PC-3 (cell line): Measurements from ENCODE around the gene MAP3K5. TPM values are rescaled to one million over a fixed set of nuclear protein-coding genes. Genes with fewer than 3 reads are reported as not detected.
A peak's percentile ranks its signal among the peaks of the same experiment; 100 is the strongest.

Experiments
- ATAC-seq: fragments of 200-7000 bp; cut with Tn5 transposase; 2 replicates; pipeline ENCODE4 v1.9.1; 2020; ENCODE audit warnings: mild to moderate bottlenecking, moderate library complexity
- BruUV-seq: library from RNA; stranded (reverse); fragments of 400-500 nt; replicated peaks from 2 replicates; lab custom pipeline; 2021; lab: Mats Ljungman, UMichigan
- CTCF ChIA-PET: fragments of 300-600 bp; sonication (Branson Sonifier 250); formaldehyde crosslinking; loops from one replicate; lab custom pipeline; 2022; ENCODE audit warnings: antibody characterized with exemption; lab: Charles Lee
- POLR2A ChIA-PET: fragments of 300-600 bp; sonication (Branson Sonifier 250); formaldehyde crosslinking; loops from one replicate; lab custom pipeline; 2022; ENCODE audit warnings: antibody characterized with exemption; ENCODE audit not compliant: unreplicated experiment; lab: Charles Lee
- DNase-seq: peaks from one replicate; pipeline ENCODE4 v3.0.0-alpha.2; 2015
- H2AFZ ChIP-seq: fragments of 300-600 bp; sonication (generic); 2 replicates; pipeline ENCODE4 v1.6.0; 2016; ENCODE audit warnings: antibody characterized with exemption, low read length
- H3F3A ChIP-seq: fragments of 300-600 bp; sonication (generic); one replicate; pipeline ENCODE4 v1.6.0; 2017; ENCODE audit warnings: antibody characterized with exemption, low read length, control low read depth, mild to moderate bottlenecking; ENCODE audit not compliant: unreplicated experiment
- H3K27ac ChIP-seq: fragments of 300-600 bp; sonication (generic); 2 replicates; pipeline ENCODE4 v1.5.1; 2016; ENCODE audit warnings: mild to moderate bottlenecking, low read length
- H3K27me3 ChIP-seq: fragments of 300-600 bp; sonication (generic); 2 replicates; pipeline ENCODE4 v1.6.1; 2016; ENCODE audit warnings: low read length, mixed read lengths
- H3K36me3 ChIP-seq: fragments of 300-600 bp; sonication (generic); 2 replicates; pipeline ENCODE4 v1.6.1; 2016; ENCODE audit warnings: low read depth, mixed run types, low read length, mixed read lengths
- H3K4me1 ChIP-seq: fragments of 300-600 bp; sonication (generic); 2 replicates; pipeline ENCODE4 v1.5.1; 2016; ENCODE audit warnings: low read length; ENCODE audit not compliant: insufficient read depth
- H3K4me2 ChIP-seq: fragments of 300-600 bp; sonication (generic); 2 replicates; pipeline ENCODE4 v1.6.0; 2016; ENCODE audit warnings: low read length
- H3K4me3 ChIP-seq: fragments of 300-600 bp; sonication (generic); 2 replicates; pipeline ENCODE4 v1.5.1; 2016; ENCODE audit warnings: mild to moderate bottlenecking, low read length, mixed read lengths
- H3K79me2 ChIP-seq: fragments of 300-600 bp; sonication (generic); 2 replicates; pipeline ENCODE4 v1.6.1; 2017; ENCODE audit warnings: low read length, mixed read lengths
- H3K9ac ChIP-seq: fragments of 300-600 bp; sonication (generic); 2 replicates; pipeline ENCODE4 v1.6.0; 2016; ENCODE audit warnings: mild to moderate bottlenecking, low read length
- H3K9me2 ChIP-seq: fragments of 300-600 bp; sonication (generic); replicated peaks from 2 replicates; pipeline ENCODE4 v1.6.1; 2016; ENCODE audit warnings: mixed run types, low read length, mixed read lengths
- H3K9me3 ChIP-seq: fragments of 300-600 bp; sonication (generic); 2 replicates; pipeline ENCODE4 v1.6.1; 2016; ENCODE audit warnings: low read length, mixed read lengths
- H4K20me1 ChIP-seq: fragments of 300-600 bp; sonication (generic); 2 replicates; pipeline ENCODE4 v1.6.1; 2016; ENCODE audit warnings: low read length, mixed read lengths
- EZH2 ChIP-seq: fragments of 300-600 bp; sonication (generic); IDR thresholded peaks from one replicate; pipeline ENCODE4 v1.6.1; 2017; ENCODE audit warnings: antibody characterized with exemption, mild to moderate bottlenecking, low read length; ENCODE audit not compliant: unreplicated experiment
- EZH2phosphoT487 ChIP-seq: fragments of 300-600 bp; sonication (generic); IDR thresholded peaks from 2 replicates; pipeline ENCODE4 v1.6.1; 2018; ENCODE audit warnings: mild to moderate bottlenecking, antibody characterized with exemption, low read length, borderline replicate concordance
- intact Hi-C: fragments of 100-400 bp; cut with micrococcal nuclease; formaldehyde crosslinking; loops from 2 replicates; pipeline ENCODE4 v1.9.0; 2023
- total RNA-seq: library from RNA; depleted of rRNA; stranded (reverse); fragments of >200 nt; gene quantifications from 2 replicates; pipeline ENCODE4 v1.2.3, GENCODE V29; 2014
- TF ChIP-seq, protein P1 (sequence below): fragments of 300-600 bp; sonication (generic); conservative IDR thresholded peaks from 2 replicates; pipeline ENCODE4 v1.5.1; 2017; ENCODE audit warnings: antibody characterized with exemption, low read depth, mild to moderate bottlenecking, low read length

Gene MAP3K5
- total RNA-seq, 1 experiment from 2014 or later, result 4.3 TPM

DNA sequence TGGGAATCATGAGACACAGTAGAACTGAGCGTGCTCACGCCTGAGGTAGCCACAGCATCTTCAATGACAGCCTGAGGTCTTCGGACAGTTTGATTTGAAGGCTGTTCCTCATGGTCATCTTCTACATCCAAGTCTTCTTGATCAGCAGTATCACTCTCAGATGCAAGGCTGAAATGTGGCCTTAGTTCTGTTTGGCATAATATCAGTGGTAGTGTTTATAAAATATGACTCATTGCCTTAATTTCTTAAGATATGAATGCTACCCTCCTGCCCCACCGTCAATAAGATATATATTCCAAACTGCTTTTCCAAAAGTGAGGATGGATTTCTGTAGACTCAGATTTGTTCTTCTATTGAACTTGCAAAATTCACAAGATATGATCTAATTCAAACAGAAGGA lies 224.6 kb downstream of the MAP3K5 start:
- H3F3A ChIP-seq, result no peaks in the 10 kb centered on the region
- H3K9me3 ChIP-seq, result peaks cover 5% of the 10 kb centered on the region; the same call in 1 of the 2 replicates
- ATAC-seq (peak; percentile 39), DNase-seq (peak; percentile 27)
- CTCF ChIA-PET, result no interaction called here
- H3K27ac ChIP-seq, result peak overlapping the region; percentile 97
- H3K9me2 ChIP-seq, result no peaks in the 10 kb centered on the region
- H4K20me1 ChIP-seq, result no peaks in the 10 kb centered on the region
- H3K27me3 ChIP-seq, result no peaks in the 10 kb centered on the region
- no peak overlapping the region for H2AFZ ChIP-seq
- H3K9ac ChIP-seq, result peak overlapping the region; percentile 54; the same call in 1 of the 2 replicates
- peak overlapping the region; percentile 68; the same call in 1 of the 2 replicates for H3K4me2 ChIP-seq
- H3K4me1 ChIP-seq, result peaks cover 38% of the 10 kb centered on the region
- TF ChIP-seq EZH2phosphoT487 (no peak), EZH2 (no peak)
- TF ChIP-seq, protein P1, sequence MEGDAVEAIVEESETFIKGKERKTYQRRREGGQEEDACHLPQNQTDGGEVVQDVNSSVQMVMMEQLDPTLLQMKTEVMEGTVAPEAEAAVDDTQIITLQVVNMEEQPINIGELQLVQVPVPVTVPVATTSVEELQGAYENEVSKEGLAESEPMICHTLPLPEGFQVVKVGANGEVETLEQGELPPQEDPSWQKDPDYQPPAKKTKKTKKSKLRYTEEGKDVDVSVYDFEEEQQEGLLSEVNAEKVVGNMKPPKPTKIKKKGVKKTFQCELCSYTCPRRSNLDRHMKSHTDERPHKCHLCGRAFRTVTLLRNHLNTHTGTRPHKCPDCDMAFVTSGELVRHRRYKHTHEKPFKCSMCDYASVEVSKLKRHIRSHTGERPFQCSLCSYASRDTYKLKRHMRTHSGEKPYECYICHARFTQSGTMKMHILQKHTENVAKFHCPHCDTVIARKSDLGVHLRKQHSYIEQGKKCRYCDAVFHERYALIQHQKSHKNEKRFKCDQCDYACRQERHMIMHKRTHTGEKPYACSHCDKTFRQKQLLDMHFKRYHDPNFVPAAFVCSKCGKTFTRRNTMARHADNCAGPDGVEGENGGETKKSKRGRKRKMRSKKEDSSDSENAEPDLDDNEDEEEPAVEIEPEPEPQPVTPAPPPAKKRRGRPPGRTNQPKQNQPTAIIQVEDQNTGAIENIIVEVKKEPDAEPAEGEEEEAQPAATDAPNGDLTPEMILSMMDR, result no peak
- no peaks in the 10 kb centered on the region for H3K79me2 ChIP-seq
- H3K36me3 ChIP-seq, result peaks cover 7% of the 10 kb centered on the region; the same call in 1 of the 2 replicates
- intact Hi-C loops, result loop anchor here (5.0 kb wide), 1 partner anchor 45 kb away; no protein-coding TSS in a partner anchor
- no TSS peak for BruUV-seq
- POLR2A ChIA-PET, result no interaction called here
- no peak overlapping the region for H3K4me3 ChIP-seq

DNA sequence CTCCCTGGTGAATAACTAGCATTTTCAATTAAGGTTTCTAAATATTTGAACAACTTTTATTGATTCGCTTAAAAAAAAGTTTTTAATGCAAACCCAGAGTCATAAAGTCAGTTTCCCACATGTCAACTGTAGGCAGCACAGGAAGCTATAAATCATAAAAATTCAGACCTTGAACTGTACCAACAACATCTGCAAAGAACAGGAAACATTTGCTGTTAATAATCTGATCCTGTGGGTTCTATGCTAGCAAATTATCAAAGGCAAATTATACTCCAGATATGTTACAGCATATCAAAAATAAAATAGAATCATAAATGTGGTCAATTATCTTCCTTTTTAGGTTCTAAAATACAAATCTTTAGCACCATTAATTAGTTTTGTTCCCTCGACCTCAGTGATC lies 225.4 kb downstream of the MAP3K5 start:
- Histone ChIP-seq H3K4me3 (no peak overlapping the region; the same call in 1 of the 2 replicates), H3K27ac (peak overlapping the region; percentile 97), H3F3A (no peaks in the 10 kb centered on the region), H3K4me1 (peaks cover 38% of the 10 kb centered on the region), H3K36me3 (peaks cover 7% of the 10 kb centered on the region; the same call in 1 of the 2 replicates), H3K27me3 (no peaks in the 10 kb centered on the region), H3K9me3 (peaks cover 5% of the 10 kb centered on the region; the same call in 1 of the 2 replicates), H2AFZ (no peak overlapping the region), H3K9me2 (no peaks in the 10 kb centered on the region), H3K4me2 (peak overlapping the region; percentile 68; the same call in 1 of the 2 replicates), H4K20me1 (no peaks in the 10 kb centered on the region), H3K9ac (peak overlapping the region; percentile 78), H3K79me2 (no peaks in the 10 kb centered on the region)
- TF ChIP-seq EZH2 (no peak), EZH2phosphoT487 (no peak)
- TF ChIP-seq, protein P1, result no peak
- POLR2A ChIA-PET, result interaction anchor here (0.6 to 0.7 kb wide), 2 partner anchors 54 to 153 kb away, joined by 3 read pairs; no protein-coding TSS in a partner anchor
- DNase-seq, result peak; percentile 4
- intact Hi-C loops, result loop anchor here (5.0 kb wide), 1 partner anchor 45 kb away; no protein-coding TSS in a partner anchor
- no TSS peak for BruUV-seq
- peak; percentile 69 for ATAC-seq
- CTCF ChIA-PET, result no interaction called here

DNA sequence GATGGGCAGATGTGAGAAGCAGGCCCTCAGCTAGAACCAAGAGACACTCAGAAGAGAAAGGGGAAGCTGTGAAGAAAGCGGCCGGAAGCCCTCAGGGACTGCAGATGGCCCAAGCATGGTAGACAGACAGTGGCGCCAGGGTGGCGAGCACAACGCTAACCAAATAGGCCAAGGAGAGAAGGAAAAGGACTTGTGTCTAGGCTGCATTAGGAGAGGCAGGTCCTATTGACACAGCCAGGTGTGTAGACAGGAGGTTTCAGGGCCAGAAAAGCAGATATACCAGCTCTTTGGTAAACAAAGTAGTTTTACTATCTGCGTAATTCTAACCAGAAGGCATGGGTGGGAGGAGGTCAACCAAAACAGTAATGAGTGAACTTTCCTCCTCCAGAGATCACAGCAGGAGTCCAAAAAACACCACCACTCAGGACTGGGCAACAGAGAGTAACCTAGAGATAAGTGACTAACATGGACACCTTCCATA lies 226.2 kb downstream of the MAP3K5 start:
- Histone ChIP-seq H3K9me3 (peaks cover 5% of the 10 kb centered on the region; the same call in 1 of the 2 replicates), H3K36me3 (peaks cover 1% of the 10 kb centered on the region; the same call in 1 of the 2 replicates), H3K9ac (peak overlapping the region; percentile 78), H3K9me2 (no peaks in the 10 kb centered on the region), H3K79me2 (no peaks in the 10 kb centered on the region), H3F3A (no peaks in the 10 kb centered on the region), H3K27ac (peak overlapping the region; percentile 97), H3K27me3 (no peaks in the 10 kb centered on the region), H3K4me1 (peaks cover 38% of the 10 kb centered on the region), H4K20me1 (no peaks in the 10 kb centered on the region), H3K4me2 (peak overlapping the region; percentile 68), H3K4me3 (peak overlapping the region; percentile 42; the same call in 1 of the 2 replicates), H2AFZ (no peak overlapping the region)
- ChIA-PET CTCF (interaction anchor here (0.6 kb wide), 1 partner anchor 162 kb away, joined by 3 read pairs; no protein-coding TSS in a partner anchor), POLR2A (no interaction called here)
- DNase-seq (peak; percentile 75), ATAC-seq (peak; percentile 65)
- intact Hi-C loops, result loop anchor here (5.0 kb wide), 1 partner anchor 46 kb away; no protein-coding TSS in a partner anchor
- BruUV-seq, result no TSS peak
- no peak for TF ChIP-seq EZH2
- TF ChIP-seq EZH2phosphoT487, result no peak
- TF ChIP-seq, protein P1, result no peak
